ENCODE data around the gene ABHD16A.

ABHD16A gene

GRCh38 chr6:31737315-31737990, 34.3 kb upstream of the ABHD16A start:
- peak overlapping the region; percentile 25 for H3K4me2 ChIP-seq (ENCODE audit: low read length, poor library complexity, severe bottlenecking)
- 21% methylated on average over 6 of the region's 7 CpGs for WGBS
- H2BK5ac ChIP-seq (ENCODE audit: low read depth, low read length, poor library complexity, severe bottlenecking): peak overlapping the region; percentile 47
- H3K79me1 ChIP-seq (replicated peaks; ENCODE audit: low read length, poor library complexity, severe bottlenecking): peaks cover 2% of the 10 kb centered on the region
- peak; percentile 82 for DNase-seq
- no peak overlapping the region for H3K23ac ChIP-seq (ENCODE audit: low read length in 2 of 2)
- H3K14ac ChIP-seq (ENCODE audit: low read length in 2 of 2): no peak overlapping the region
- peaks cover 33% of the 10 kb centered on the region for H3K4me1 ChIP-seq (ENCODE audit: control insufficient read depth, insufficient read depth, low read depth, low read length)
- H3K27me3 ChIP-seq (ENCODE audit: control insufficient read depth in 1 of 2, insufficient read depth in 1 of 2, low read length in 2 of 2): no peaks in the 10 kb centered on the region
- H3K4ac ChIP-seq (ENCODE audit: low read depth in 1 of 2, low read length in 2 of 2): peak overlapping the region; percentile 51 to 98
- peak overlapping the region; percentile 86 for H2AK5ac ChIP-seq (ENCODE audit: low read length, severe bottlenecking)
- H3K4me3 ChIP-seq (ENCODE audit: insufficient read depth in 1 of 2, low read depth in 1 of 2, low read length in 2 of 2): peak overlapping the region in 1 of 2 experiments; percentile 57
- H4K8ac ChIP-seq (ENCODE audit: low read length): peak overlapping the region; percentile 88
- peak overlapping the region; percentile 85 for H4K91ac ChIP-seq (ENCODE audit: low read length)
- H3K9ac ChIP-seq (ENCODE audit: low read length): peak overlapping the region; percentile 100
- peaks cover 16 to 31% of the 10 kb centered on the region in 2 experiments for H3K36me3 ChIP-seq (ENCODE audit: control insufficient read depth in 1 of 2, insufficient read depth in 2 of 2, low read depth in 1 of 2, low read length in 2 of 2)
- peak overlapping the region; percentile 83 for H2BK120ac ChIP-seq (ENCODE audit: low read depth, low read length)
- peak overlapping the region; percentile 18 for H2BK15ac ChIP-seq (ENCODE audit: low read depth, poor library complexity, severe bottlenecking)
- peak overlapping the region in 1 of 2 experiments; percentile 38 for H2BK12ac ChIP-seq (ENCODE audit: low read length in 2 of 2)
- H3K27ac ChIP-seq (ENCODE audit: low read length, poor library complexity, severe bottlenecking): peak overlapping the region; percentile 89
- H3K9me3 ChIP-seq (ENCODE audit: control insufficient read depth, low read length): no peaks in the 10 kb centered on the region
- H2AFZ ChIP-seq (ENCODE audit: low read depth, low read length): no peak overlapping the region
- H3K18ac ChIP-seq (ENCODE audit: low read depth in 1 of 2, low read length in 2 of 2): peak overlapping the region; percentile 11 to 91

GRCh38 chr6:31736768-31737314, 33.7 kb upstream of the ABHD16A start:
- DNase-seq: no peak
- WGBS: 47% methylated on average over 8 of the region's 10 CpGs

GRCh38 chr6:31736021-31736767, 33.1 kb upstream of the ABHD16A start, which contains the start of gene CLIC1:
Gene CLIC1, minus strand, starts transcription at chr6:31736530. Its CDS starts 230 bp downstream, at chr6:31736300.
- peak within 1 kb of the TSS; percentile 72 for H3K4me2 ChIP-seq (ENCODE audit: low read length, poor library complexity, severe bottlenecking)
- DNase-seq: peak; percentile 91
- peak within 1 kb of the TSS; percentile 89 to 98 for H3K14ac ChIP-seq (ENCODE audit: low read length in 2 of 2)
- peak within 1 kb of the TSS; percentile 98 for H3K4ac ChIP-seq (ENCODE audit: low read depth in 1 of 2, low read length in 2 of 2)
- H3K27ac ChIP-seq (ENCODE audit: low read length, poor library complexity, severe bottlenecking): peak within 1 kb of the TSS; percentile 97
- H3K9ac ChIP-seq (ENCODE audit: low read length): peak within 1 kb of the TSS; percentile 100
- H4K91ac ChIP-seq (ENCODE audit: low read length): peak within 1 kb of the TSS; percentile 96
- H2BK120ac ChIP-seq (ENCODE audit: low read depth, low read length): peak within 1 kb of the TSS; percentile 83
- H2AFZ ChIP-seq (ENCODE audit: low read depth, low read length): no peak within 1 kb of the TSS
- H3K36me3 ChIP-seq (ENCODE audit: control insufficient read depth in 1 of 2, insufficient read depth in 2 of 2, low read depth in 1 of 2, low read length in 2 of 2): peaks cover 26 to 33% of the 10 kb centered on the region in 2 experiments
- H3K4me3 ChIP-seq (ENCODE audit: insufficient read depth in 1 of 2, low read depth in 1 of 2, low read length in 2 of 2): peak within 1 kb of the TSS; percentile 67 to 100
- peak within 1 kb of the TSS in 1 of 2 experiments; percentile 81 for H3K23ac ChIP-seq (ENCODE audit: low read length in 2 of 2)
- peak within 1 kb of the TSS; percentile 77 for H2BK15ac ChIP-seq (ENCODE audit: low read depth, poor library complexity, severe bottlenecking)
- peak within 1 kb of the TSS; percentile 94 to 99 for H2BK12ac ChIP-seq (ENCODE audit: low read length in 2 of 2)
- no peaks in the 10 kb centered on the region for H3K9me3 ChIP-seq (ENCODE audit: control insufficient read depth, low read length)
- peaks cover 33% of the 10 kb centered on the region for H3K4me1 ChIP-seq (ENCODE audit: control insufficient read depth, insufficient read depth, low read depth, low read length)
- 0% methylated on average over 10 of the region's 24 CpGs for WGBS
- peak within 1 kb of the TSS; percentile 86 for H2AK5ac ChIP-seq (ENCODE audit: low read length, severe bottlenecking)
- peak within 1 kb of the TSS; percentile 88 for H4K8ac ChIP-seq (ENCODE audit: low read length)
- H3K18ac ChIP-seq (ENCODE audit: low read depth in 1 of 2, low read length in 2 of 2): peak within 1 kb of the TSS; percentile 91 to 98
- H3K79me1 ChIP-seq (replicated peaks; ENCODE audit: low read length, poor library complexity, severe bottlenecking): peaks cover 2% of the 10 kb centered on the region
- H2BK5ac ChIP-seq (ENCODE audit: low read depth, low read length, poor library complexity, severe bottlenecking): peak within 1 kb of the TSS; percentile 47
- no peaks in the 10 kb centered on the region for H3K27me3 ChIP-seq (ENCODE audit: control insufficient read depth in 1 of 2, insufficient read depth in 1 of 2, low read length in 2 of 2)

More at GRCh38 chr6:31736768-31737314, 33.7 kb upstream of the ABHD16A start:
- H3K36me3 ChIP-seq (ENCODE audit: control insufficient read depth in 1 of 2, insufficient read depth in 2 of 2, low read depth in 1 of 2, low read length in 2 of 2): peaks cover 21 to 31% of the 10 kb centered on the region in 2 experiments
- H3K9me3 ChIP-seq (ENCODE audit: control insufficient read depth, low read length): no peaks in the 10 kb centered on the region
- H4K91ac ChIP-seq (ENCODE audit: low read length): peak overlapping the region; percentile 85
- H4K8ac ChIP-seq (ENCODE audit: low read length): peak overlapping the region; percentile 88
- peaks cover 33% of the 10 kb centered on the region for H3K4me1 ChIP-seq (ENCODE audit: control insufficient read depth, insufficient read depth, low read depth, low read length)
- peak overlapping the region; percentile 100 for H3K9ac ChIP-seq (ENCODE audit: low read length)
- peak overlapping the region in 1 of 2 experiments; percentile 100 for H3K4me3 ChIP-seq (ENCODE audit: insufficient read depth in 1 of 2, low read depth in 1 of 2, low read length in 2 of 2)
- no peak overlapping the region for H2AFZ ChIP-seq (ENCODE audit: low read depth, low read length)
- peak overlapping the region; percentile 89 to 96 for H3K14ac ChIP-seq (ENCODE audit: low read length in 2 of 2)
- peak overlapping the region; percentile 98 for H3K4ac ChIP-seq (ENCODE audit: low read depth in 1 of 2, low read length in 2 of 2)
- H3K79me1 ChIP-seq (replicated peaks; ENCODE audit: low read length, poor library complexity, severe bottlenecking): peaks cover 2% of the 10 kb centered on the region
- H3K27me3 ChIP-seq (ENCODE audit: control insufficient read depth in 1 of 2, insufficient read depth in 1 of 2, low read length in 2 of 2): no peaks in the 10 kb centered on the region
- peak overlapping the region; percentile 77 for H2BK15ac ChIP-seq (ENCODE audit: low read depth, poor library complexity, severe bottlenecking)
- peak overlapping the region; percentile 72 for H3K4me2 ChIP-seq (ENCODE audit: low read length, poor library complexity, severe bottlenecking)
- H2BK5ac ChIP-seq (ENCODE audit: low read depth, low read length, poor library complexity, severe bottlenecking): no peak overlapping the region
- peak overlapping the region; percentile 59 for H3K27ac ChIP-seq (ENCODE audit: low read length, poor library complexity, severe bottlenecking)
- peak overlapping the region in 1 of 2 experiments; percentile 81 for H3K23ac ChIP-seq (ENCODE audit: low read length in 2 of 2)
- H2BK120ac ChIP-seq (ENCODE audit: low read depth, low read length): peak overlapping the region; percentile 83
- peak overlapping the region; percentile 87 to 98 for H3K18ac ChIP-seq (ENCODE audit: low read depth in 1 of 2, low read length in 2 of 2)
- H2AK5ac ChIP-seq (ENCODE audit: low read length, severe bottlenecking): peak overlapping the region; percentile 71
- H2BK12ac ChIP-seq (ENCODE audit: low read length in 2 of 2): peak overlapping the region; percentile 94 to 99

All from mesenchymal stem cell (in vitro differentiated cells and primary cell).